KMS-11 (cell line): ENCODE results near the gene NCOA5.

Source experiments
- H2AFZ ChIP-seq: fragments of 200-600 bp; sonication (generic); 2 replicates; pipeline ENCODE4 v1.6.1; 2016; ENCODE audit warnings: antibody characterized with exemption, mixed run types, low read depth
- H3K27ac ChIP-seq: fragments of 200-600 bp; sonication (generic); 2 replicates; pipeline ENCODE4 v1.6.1; 2016; ENCODE audit warnings: mild to moderate bottlenecking, mixed run types
- H3K27me3 ChIP-seq: fragments of 200-600 bp; sonication (generic); 2 replicates; pipeline ENCODE4 v1.6.1; 2017; ENCODE audit warnings: mild to moderate bottlenecking, low read depth, mixed run types, moderate library complexity; ENCODE audit not compliant: insufficient read depth
- H3K36me3 ChIP-seq: fragments of 200-600 bp; sonication (generic); 2 replicates; pipeline ENCODE4 v1.6.1; 2017; ENCODE audit warnings: mild to moderate bottlenecking, mixed run types; ENCODE audit not compliant: insufficient read depth
- H3K4me1 ChIP-seq: fragments of 200-600 bp; sonication (generic); 2 replicates; pipeline ENCODE4 v1.6.1; 2016; ENCODE audit warnings: mild to moderate bottlenecking, low read depth, mixed run types; ENCODE audit not compliant: poor library complexity, severe bottlenecking
- H3K4me2 ChIP-seq: fragments of 200-600 bp; sonication (generic); 2 replicates; pipeline ENCODE4 v1.7.0; 2016; ENCODE audit warnings: mild to moderate bottlenecking, mixed run types
- H3K4me3 ChIP-seq: fragments of 200-600 bp; sonication (generic); IDR thresholded peaks from 2 replicates; pipeline ENCODE4 v1.6.1; 2017; ENCODE audit warnings: low read depth, low read length, mixed read lengths; ENCODE audit not compliant: insufficient read depth
- H3K79me2 ChIP-seq: fragments of 200-600 bp; sonication (generic); 2 replicates; pipeline ENCODE4 v1.6.1; 2016; ENCODE audit warnings: low read depth, mixed run types; ENCODE audit not compliant: insufficient read depth
- H3K9ac ChIP-seq: fragments of 200-600 bp; sonication (generic); 2 replicates; pipeline ENCODE4 v1.6.1; 2016; ENCODE audit warnings: mild to moderate bottlenecking, mixed run types
- H4K20me1 ChIP-seq: fragments of 200-600 bp; sonication (generic); 2 replicates; pipeline ENCODE4 v1.6.1; 2016; ENCODE audit warnings: mild to moderate bottlenecking, mixed run types; ENCODE audit not compliant: insufficient read depth
- CTCF ChIP-seq: fragments of 200-600 bp; sonication (generic); conservative IDR thresholded peaks from 2 replicates; pipeline ENCODE4 v1.6.1; 2017; ENCODE audit warnings: low read depth, mild to moderate bottlenecking, antibody characterized with exemption, low read length, moderate library complexity, mixed read lengths

Gene NCOA5

GRCh38 chr20:46108435-46108841 lies 18.7 kb upstream of the NCOA5 start:
- no peak overlapping the region for H3K4me3 ChIP-seq
- H3K9ac ChIP-seq = no peak overlapping the region
- H3K27me3 ChIP-seq = peaks cover 67% of the 10 kb centered on the region
- no peak for TF ChIP-seq CTCF
- H2AFZ ChIP-seq = no peak overlapping the region
- H3K79me2 ChIP-seq = no peaks in the 10 kb centered on the region
- H3K27ac ChIP-seq = no peak overlapping the region
- no peaks in the 10 kb centered on the region for H3K36me3 ChIP-seq
- peaks cover 33% of the 10 kb centered on the region for H3K4me1 ChIP-seq
- H3K4me2 ChIP-seq = peak overlapping the region; percentile 25; the same call in 1 of the 2 replicates
- H4K20me1 ChIP-seq = no peaks in the 10 kb centered on the region

- H3K79me2 ChIP-seq = no peaks in the 10 kb centered on the region
- no peak overlapping the region for H3K4me2 ChIP-seq
- H3K4me3 ChIP-seq = no peak overlapping the region
- H3K27ac ChIP-seq = no peak overlapping the region
- H2AFZ ChIP-seq = no peak overlapping the region
- peaks cover 58% of the 10 kb centered on the region for H3K27me3 ChIP-seq
- no peak overlapping the region for H3K9ac ChIP-seq
- H3K36me3 ChIP-seq = no peaks in the 10 kb centered on the region
- H4K20me1 ChIP-seq = no peaks in the 10 kb centered on the region
- no peak for TF ChIP-seq CTCF
- peaks cover 32% of the 10 kb centered on the region for H3K4me1 ChIP-seq
These were observed 17.3 kb upstream of the NCOA5 start for GRCh38 chr20:46107061-46107460.

- Histone ChIP-seq H3K4me3 (no peak overlapping the region), H3K4me2 (no peak overlapping the region), H3K27ac (no peak overlapping the region), H4K20me1 (no peaks in the 10 kb centered on the region), H3K36me3 (no peaks in the 10 kb centered on the region), H3K79me2 (no peaks in the 10 kb centered on the region), H3K9ac (no peak overlapping the region), H3K27me3 (peaks cover 30% of the 10 kb centered on the region), H2AFZ (no peak overlapping the region), H3K4me1 (peaks cover 14% of the 10 kb centered on the region)
- no peak for TF ChIP-seq CTCF
These were observed 14.5 kb upstream of the NCOA5 start for GRCh38 chr20:46104262-46104661.

- H3K79me2 ChIP-seq = no peaks in the 10 kb centered on the region
- H2AFZ ChIP-seq = no peak overlapping the region
- no peak overlapping the region for H3K9ac ChIP-seq
- peaks cover 3% of the 10 kb centered on the region for H3K4me1 ChIP-seq
- H3K4me2 ChIP-seq = no peak overlapping the region
- no peak overlapping the region for H3K4me3 ChIP-seq
- H4K20me1 ChIP-seq = no peaks in the 10 kb centered on the region
- H3K27ac ChIP-seq = no peak overlapping the region
- TF ChIP-seq CTCF = no peak
- peaks cover 23% of the 10 kb centered on the region for H3K27me3 ChIP-seq
- no peaks in the 10 kb centered on the region for H3K36me3 ChIP-seq
These were observed 13.2 kb upstream of the NCOA5 start for GRCh38 chr20:46102940-46103339.

- Histone ChIP-seq H3K27ac (no peak overlapping the region), H3K79me2 (no peaks in the 10 kb centered on the region), H3K36me3 (no peaks in the 10 kb centered on the region), H3K4me2 (no peak overlapping the region), H3K4me1 (no peaks in the 10 kb centered on the region), H3K4me3 (no peak overlapping the region), H3K9ac (no peak overlapping the region), H4K20me1 (no peaks in the 10 kb centered on the region), H3K27me3 (peaks cover 17% of the 10 kb centered on the region), H2AFZ (no peak overlapping the region)
- TF ChIP-seq CTCF = no peak
These were observed 12.2 kb upstream of the NCOA5 start for GRCh38 chr20:46101957-46102356.
